ENCODE results near the gene MAP3K5.

Gene MAP3K5

DNA sequence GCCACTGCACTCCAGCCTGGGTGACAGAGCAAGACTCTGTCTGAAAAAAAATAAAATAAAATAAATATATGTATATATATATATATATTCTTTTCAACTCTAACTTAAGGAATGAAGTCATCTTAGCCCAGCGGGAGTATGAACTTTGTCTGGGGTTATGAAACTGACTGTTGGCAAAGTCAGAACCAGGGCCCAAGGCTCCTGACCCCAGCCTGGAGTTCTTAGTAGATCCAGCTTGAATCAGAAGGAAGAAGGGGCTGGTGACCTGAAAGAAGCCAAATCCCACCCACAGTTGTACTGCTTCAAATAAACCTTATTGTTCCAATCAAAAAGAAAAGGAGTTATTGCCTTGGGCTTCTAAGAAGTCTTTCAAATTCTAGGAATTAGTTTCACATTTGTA is 158.9 kb downstream of the MAP3K5 start:
- TF ChIP-seq, protein P1, sequence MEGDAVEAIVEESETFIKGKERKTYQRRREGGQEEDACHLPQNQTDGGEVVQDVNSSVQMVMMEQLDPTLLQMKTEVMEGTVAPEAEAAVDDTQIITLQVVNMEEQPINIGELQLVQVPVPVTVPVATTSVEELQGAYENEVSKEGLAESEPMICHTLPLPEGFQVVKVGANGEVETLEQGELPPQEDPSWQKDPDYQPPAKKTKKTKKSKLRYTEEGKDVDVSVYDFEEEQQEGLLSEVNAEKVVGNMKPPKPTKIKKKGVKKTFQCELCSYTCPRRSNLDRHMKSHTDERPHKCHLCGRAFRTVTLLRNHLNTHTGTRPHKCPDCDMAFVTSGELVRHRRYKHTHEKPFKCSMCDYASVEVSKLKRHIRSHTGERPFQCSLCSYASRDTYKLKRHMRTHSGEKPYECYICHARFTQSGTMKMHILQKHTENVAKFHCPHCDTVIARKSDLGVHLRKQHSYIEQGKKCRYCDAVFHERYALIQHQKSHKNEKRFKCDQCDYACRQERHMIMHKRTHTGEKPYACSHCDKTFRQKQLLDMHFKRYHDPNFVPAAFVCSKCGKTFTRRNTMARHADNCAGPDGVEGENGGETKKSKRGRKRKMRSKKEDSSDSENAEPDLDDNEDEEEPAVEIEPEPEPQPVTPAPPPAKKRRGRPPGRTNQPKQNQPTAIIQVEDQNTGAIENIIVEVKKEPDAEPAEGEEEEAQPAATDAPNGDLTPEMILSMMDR (IDR thresholded peaks at IDR 0.05; ENCODE audit: insufficient read depth, low read depth, low read length, missing control alignments): no peak
- no peak for DNase-seq (ENCODE audit: low read depth)
- H3K4me3 ChIP-seq (ENCODE audit: low read depth, low read length): no peak overlapping the region

DNA sequence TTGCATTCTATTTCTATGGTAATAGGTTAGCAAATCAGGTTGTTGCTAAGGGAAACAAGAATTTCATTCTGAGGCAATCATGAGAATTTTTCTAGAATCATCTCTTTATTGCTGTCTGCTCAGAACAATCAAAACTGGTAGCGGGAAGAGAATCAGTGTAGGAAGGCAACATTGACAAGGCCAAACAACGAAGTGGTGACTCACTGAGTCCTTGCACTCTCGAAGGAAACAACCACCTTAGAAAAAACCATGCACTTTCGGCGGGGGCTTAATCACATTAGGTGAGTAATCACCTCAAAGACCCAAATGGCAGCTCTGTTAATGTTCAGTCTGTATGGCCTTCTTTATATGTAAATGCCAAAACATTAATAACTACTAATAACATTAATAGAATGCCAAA is 163.3 kb downstream of the MAP3K5 start:
- H3K4me3 ChIP-seq (ENCODE audit: low read depth, low read length): no peak overlapping the region
- no peak for DNase-seq (ENCODE audit: low read depth)
- TF ChIP-seq, protein P1 (IDR thresholded peaks at IDR 0.05; ENCODE audit: insufficient read depth, low read depth, low read length, missing control alignments): no peak

DNA sequence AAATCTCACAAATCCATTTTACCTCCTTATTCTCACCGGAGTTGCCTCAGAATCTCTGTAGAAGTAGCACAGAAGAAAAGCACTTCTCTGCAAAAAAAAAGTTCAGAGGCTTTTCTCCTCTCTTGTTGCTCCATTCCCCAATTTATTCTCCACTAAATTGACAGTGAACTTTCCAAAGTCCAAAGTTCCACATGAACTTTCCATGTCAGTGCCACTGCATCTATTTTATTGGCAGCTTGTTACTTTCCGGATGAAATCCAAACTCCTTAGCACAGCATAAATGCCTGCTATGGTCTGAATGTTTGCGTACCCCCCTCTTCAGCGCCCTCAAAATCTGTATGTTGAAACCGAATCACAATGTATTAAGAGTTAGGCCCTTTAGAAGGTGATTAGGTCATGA is 165.1 kb downstream of the MAP3K5 start:
- H3K4me3 ChIP-seq (ENCODE audit: low read depth, low read length): no peak overlapping the region
- DNase-seq (ENCODE audit: low read depth): no peak
- TF ChIP-seq, protein P1 (IDR thresholded peaks at IDR 0.05; ENCODE audit: insufficient read depth, low read depth, low read length, missing control alignments): no peak

DNA sequence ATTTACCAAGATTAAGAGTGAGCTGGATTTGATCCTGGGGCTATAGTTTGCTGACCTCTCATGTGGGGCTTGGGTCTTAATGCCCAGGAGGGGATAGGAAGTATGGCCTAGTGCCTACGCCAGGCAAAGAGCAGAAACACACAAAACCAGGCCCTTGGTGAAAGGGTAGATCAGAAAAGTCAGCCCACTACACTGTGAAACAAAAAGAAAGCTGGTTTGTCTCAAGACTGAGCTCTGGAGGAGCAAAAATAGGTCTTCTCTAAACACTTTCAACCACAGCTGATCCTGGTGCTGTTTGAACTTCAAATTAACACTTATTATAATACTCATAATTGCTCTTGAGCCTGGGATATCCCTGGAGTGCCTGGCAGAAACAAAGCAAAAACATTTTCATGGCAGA is 167.0 kb downstream of the MAP3K5 start:
- no peak for DNase-seq (ENCODE audit: low read depth)
- TF ChIP-seq, protein P1 (IDR thresholded peaks at IDR 0.05; ENCODE audit: insufficient read depth, low read depth, low read length, missing control alignments): no peak
- no peak overlapping the region for H3K4me3 ChIP-seq (ENCODE audit: low read depth, low read length)

DNA sequence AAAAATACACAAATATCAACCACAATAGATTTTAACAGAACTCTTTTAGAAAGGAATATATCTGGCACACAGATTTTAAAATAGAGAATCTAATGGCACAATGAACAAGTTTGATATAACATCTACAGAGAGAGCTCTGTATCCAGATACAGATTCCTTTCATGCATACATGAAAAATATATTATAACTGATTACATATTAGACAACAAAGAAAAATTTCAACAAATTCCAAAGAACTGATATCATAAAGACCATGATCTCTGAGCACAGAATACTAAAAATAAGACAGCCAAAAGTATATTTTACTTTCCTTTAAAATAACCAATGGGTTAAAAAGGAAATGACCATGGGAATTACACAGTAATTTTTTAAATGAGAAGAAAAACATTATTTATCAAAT is 167.9 kb downstream of the MAP3K5 start:
- H3K4me3 ChIP-seq (ENCODE audit: low read depth, low read length): no peak overlapping the region
- TF ChIP-seq, protein P1 (IDR thresholded peaks at IDR 0.05; ENCODE audit: insufficient read depth, low read depth, low read length, missing control alignments): no peak
- DNase-seq (ENCODE audit: low read depth): no peak

DNA sequence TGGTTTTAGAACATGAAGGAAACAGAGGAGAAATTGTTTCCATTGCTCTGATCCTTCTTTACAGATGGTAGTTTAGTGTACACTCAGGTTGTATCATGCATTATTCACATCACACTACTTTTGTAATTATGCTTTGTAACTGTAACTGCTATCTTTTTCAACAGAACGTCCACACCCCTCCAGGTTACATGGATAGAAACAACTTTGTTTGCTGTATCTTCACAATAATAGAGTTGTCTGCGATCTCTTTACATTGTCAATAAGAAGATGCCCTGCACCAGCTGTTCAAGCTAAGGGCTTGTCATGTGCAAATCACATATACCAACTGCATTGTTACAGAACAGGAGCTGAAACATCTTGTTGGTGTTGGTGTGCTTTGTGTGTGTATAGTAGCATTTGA is 174.2 kb downstream of the MAP3K5 start:
- DNase-seq (ENCODE audit: low read depth): no peak
- TF ChIP-seq, protein P1 (IDR thresholded peaks at IDR 0.05; ENCODE audit: insufficient read depth, low read depth, low read length, missing control alignments): no peak

DNA sequence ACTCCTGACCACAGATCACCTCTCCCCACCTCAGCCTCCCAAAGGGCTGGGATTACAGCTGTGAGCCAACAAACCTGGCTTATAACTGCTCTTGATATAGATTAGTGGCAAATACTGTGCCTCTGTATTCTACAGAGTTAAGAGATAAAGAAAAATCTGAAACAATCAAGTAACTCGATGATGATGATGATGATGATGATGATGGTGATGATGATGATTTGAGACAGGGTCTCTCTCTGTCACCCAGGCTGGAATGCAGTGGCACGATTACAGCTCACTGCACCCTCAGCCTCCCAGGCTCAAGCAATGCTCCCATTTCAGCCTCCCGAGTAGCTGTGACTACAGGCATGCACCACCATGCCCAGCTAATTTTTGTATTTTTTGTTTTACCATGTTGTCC is 175.8 kb downstream of the MAP3K5 start:
- TF ChIP-seq, protein P1 (IDR thresholded peaks at IDR 0.05; ENCODE audit: insufficient read depth, low read depth, low read length, missing control alignments): no peak

More for the DNA sequence above, 174.2 kb downstream of the MAP3K5 start:
- H3K4me3 ChIP-seq (ENCODE audit: low read depth, low read length): no peak overlapping the region

More for the DNA sequence above, 175.8 kb downstream of the MAP3K5 start:
- DNase-seq (ENCODE audit: low read depth): no peak
- H3K4me3 ChIP-seq (ENCODE audit: low read depth, low read length): no peak overlapping the region
